ENCODE measurements around the gene CYP51A1.

CYP51A1 gene

GRCh38 chr7:92141161-92141560 lies 6.9 kb upstream of the CYP51A1 start:
- Mint-ChIP-seq H3K27ac (no peak overlapping the region), H3K27me3 (ENCODE audit: low read depth, poor library complexity) (peaks cover 9% of the 10 kb centered on the region), H3K36me3 (ENCODE audit: low read depth) (peaks cover 14% of the 10 kb centered on the region), H3K9me3 (peaks cover 44% of the 10 kb centered on the region), H3K4me1 (peaks cover 8% of the 10 kb centered on the region), H3K4me3 (no peak overlapping the region)
- DNase-seq: no peak
- TF ChIP-seq CTCF (IDR thresholded peaks at IDR 0.05): no peak

GRCh38 chr7:92137557-92137956 lies 3.3 kb upstream of the CYP51A1 start:
- H3K27me3 Mint-ChIP-seq (ENCODE audit: low read depth, poor library complexity): peaks cover 9% of the 10 kb centered on the region
- H3K9me3 Mint-ChIP-seq: peaks cover 35% of the 10 kb centered on the region
- peaks cover 33% of the 10 kb centered on the region for H3K4me1 Mint-ChIP-seq
- H3K36me3 Mint-ChIP-seq (ENCODE audit: low read depth): peaks cover 10% of the 10 kb centered on the region
- H3K4me3 Mint-ChIP-seq: no peak overlapping the region
- peak overlapping the region; percentile 75 for H3K27ac Mint-ChIP-seq
- TF ChIP-seq CTCF (IDR thresholded peaks at IDR 0.05): no peak
- peak; percentile 16 for DNase-seq

GRCh38 chr7:92135052-92135889 lies 994 bp upstream of the CYP51A1 start:
- Mint-ChIP-seq H3K4me3 (peak overlapping the region; percentile 92), H3K36me3 (ENCODE audit: low read depth) (peaks cover 16% of the 10 kb centered on the region), H3K27ac (peak overlapping the region; percentile 100), H3K27me3 (ENCODE audit: low read depth, poor library complexity) (peaks cover 9% of the 10 kb centered on the region), H3K4me1 (peaks cover 55% of the 10 kb centered on the region), H3K9me3 (peaks cover 23% of the 10 kb centered on the region)
- no peak for TF ChIP-seq CTCF (IDR thresholded peaks at IDR 0.05)
- DNase-seq: peak; percentile 38

GRCh38 chr7:92133737-92134270 lies 473 bp downstream of the CYP51A1 start:
- TF ChIP-seq CTCF (IDR thresholded peaks at IDR 0.05): peak; percentile 87
- H3K9me3 Mint-ChIP-seq: peaks cover 15% of the 10 kb centered on the region
- H3K4me1 Mint-ChIP-seq: peaks cover 55% of the 10 kb centered on the region
- DNase-seq: peak; percentile 92
- H3K4me3 Mint-ChIP-seq: peak overlapping the region; percentile 92
- H3K27me3 Mint-ChIP-seq (ENCODE audit: low read depth, poor library complexity): peaks cover 8% of the 10 kb centered on the region
- H3K27ac Mint-ChIP-seq: peak overlapping the region; percentile 100
- H3K36me3 Mint-ChIP-seq (ENCODE audit: low read depth): peaks cover 26% of the 10 kb centered on the region

GRCh38 chr7:92133133-92133736 lies 1.0 kb downstream of the CYP51A1 start:
- H3K36me3 Mint-ChIP-seq (ENCODE audit: low read depth): peaks cover 25% of the 10 kb centered on the region
- peaks cover 9% of the 10 kb centered on the region for H3K9me3 Mint-ChIP-seq
- H3K27me3 Mint-ChIP-seq (ENCODE audit: low read depth, poor library complexity): peaks cover 4% of the 10 kb centered on the region
- no peak for DNase-seq
- H3K4me3 Mint-ChIP-seq: peak overlapping the region; percentile 92
- no peak for TF ChIP-seq CTCF (IDR thresholded peaks at IDR 0.05)
- H3K27ac Mint-ChIP-seq: peak overlapping the region; percentile 80
- H3K4me1 Mint-ChIP-seq: peaks cover 55% of the 10 kb centered on the region
